GM12801 (cell line): ENCODE measurements around the gene CCNY.

Experiments
- CTCF ChIP-seq: IDR thresholded peaks from one replicate; pipeline ENCODE4 v1.5.1; 2011; ENCODE audit warnings: control low read depth; ENCODE audit not compliant: insufficient read length; ENCODE audit errors: extremely low read depth

The CCNY gene

GRCh38 chr10:35497909-35498308, 161.6 kb downstream of the CCNY start:
- TF ChIP-seq CTCF, result no peak

GRCh38 chr10:35498693-35499092, 162.4 kb downstream of the CCNY start:
- TF ChIP-seq CTCF, result no peak

- TF ChIP-seq CTCF, result no peak
Observed at GRCh38 chr10:35501923-35502322, 165.6 kb downstream of the CCNY start.

GRCh38 chr10:35502692-35503091, 166.4 kb downstream of the CCNY start:
- TF ChIP-seq CTCF, result no peak

GRCh38 chr10:35503578-35503977, 167.3 kb downstream of the CCNY start:
- no peak for TF ChIP-seq CTCF

- TF ChIP-seq CTCF, result no peak
Observed at GRCh38 chr10:35504132-35504531, 167.8 kb downstream of the CCNY start.

GRCh38 chr10:35505241-35505873, 169.0 kb downstream of the CCNY start:
- TF ChIP-seq CTCF, result no peak
